K562 (cell line): ENCODE data around the gene ERC2. TPM values are rescaled to one million over a fixed set of nuclear protein-coding genes. Genes with fewer than 3 reads are reported as not detected.

Experiments used
- ATAC-seq: fragments of 200-7000 bp; cut with Tn5 transposase; 3 replicates; pipeline ENCODE4 v1.9.1; 2020; ENCODE audit warnings: moderate library complexity
- BruUV-seq: library from RNA; stranded (reverse); fragments of 400-500 nt; replicated peaks from 2 replicates; lab custom pipeline; 2021; lab: Mats Ljungman, UMichigan
- CTCF ChIA-PET: fragments of 300-600 bp; formaldehyde crosslinking; extraction: SDS; loops from one replicate; lab custom pipeline; 2021; ENCODE audit warnings: low intra/inter-chr PET ratio; lab: Yijun Ruan, JAX
- POLR2A ChIA-PET: fragments of 300-600, 350-650 bp; sonication (Branson Sonifier 250); formaldehyde crosslinking; extraction: SDS; loops from one replicate; lab custom pipeline; 2021; ENCODE audit warnings: antibody characterized with exemption, inconsistent platforms; lab: Yijun Ruan, JAX
- DNase-seq, 4 experiments: peaks; one replicate each; pipeline versions ENCODE4 v3.0.0 to v3.0.0-alpha.2; 2011 to 2018; ENCODE audit warnings: low spot score in 3 of 4, mixed read lengths in 3 of 4; ENCODE audit errors: extremely low read depth in 1 of 4
- FAIRE-seq: peaks from 2 replicates; lab custom pipeline; 2011; peaks lifted over from hg19 to GRCh38; lab: Jason Lieb, UNC
- H2AFZ ChIP-seq: 2 replicates; pipeline ENCODE4 v1.6.0; 2011; ENCODE audit warnings: low read depth, low read length, control low read depth, inconsistent platforms
- H3K27ac ChIP-seq: fragments of 200-600 bp; 3 replicates; pipeline ENCODE4 v1.8.0; 2011; ENCODE audit warnings: low read depth, mild to moderate bottlenecking, control low read depth, inconsistent platforms, low read length, moderate library complexity, mixed read lengths; ENCODE audit errors: extremely low read depth
- H3K27me3 ChIP-seq, 2 experiments: fragments of 300-600 bp in 1 of 2; 2 replicates in 1 of 2; 3 replicates in 1 of 2; pipeline versions ENCODE4 v1.6.0 to v1.8.0; 2011; ENCODE audit warnings: inconsistent platforms in 2 of 2, low read length in 2 of 2, mild to moderate bottlenecking in 1 of 2, mixed read lengths in 1 of 2, moderate library complexity in 1 of 2; ENCODE audit not compliant: control insufficient read depth in 2 of 2, insufficient read depth in 2 of 2
- H3K36me3 ChIP-seq: fragments of 300-600 bp; 3 replicates; pipeline ENCODE4 v1.8.0; 2011; ENCODE audit warnings: mild to moderate bottlenecking, low read length, inconsistent platforms; ENCODE audit not compliant: control insufficient read depth, insufficient read depth
- H3K4me1 ChIP-seq, 2 experiments: fragments of 200-600 bp in 1 of 2; replicated peaks in 1 of 2; 2 replicates in 1 of 2; 3 replicates in 1 of 2; pipeline versions ENCODE4 v1.5.1 to v1.8.0; 2011; ENCODE audit warnings: inconsistent platforms in 2 of 2, low read length in 2 of 2, mild to moderate bottlenecking in 1 of 2, mixed read lengths in 1 of 2, moderate library complexity in 1 of 2; ENCODE audit not compliant: control insufficient read depth in 2 of 2, insufficient read depth in 2 of 2
- H3K4me2 ChIP-seq: 2 replicates; pipeline ENCODE4 v1.6.1; 2011; ENCODE audit warnings: low read length, control low read depth, inconsistent platforms, mixed read lengths; ENCODE audit not compliant: insufficient read depth
- H3K4me3 ChIP-seq: fragments of 200-600 bp; sonication (generic), shearing (Covaris generic); 2 replicates; pipeline ENCODE4 v1.5.1; 2016; ENCODE audit warnings: control low read depth, inconsistent platforms
- H3K79me2 ChIP-seq: fragments of 200-600 bp; 3 replicates; pipeline ENCODE4 v1.8.0; 2011; ENCODE audit warnings: low read length, inconsistent platforms; ENCODE audit not compliant: control insufficient read depth, insufficient read depth
- H3K9ac ChIP-seq, 2 experiments: 2 replicates each; pipeline versions ENCODE4 v1.6.0 to v1.6.1; 2011; ENCODE audit warnings: low read depth in 2 of 2, low read length in 2 of 2, control low read depth in 1 of 2, inconsistent platforms in 1 of 2, mild to moderate bottlenecking in 1 of 2, mixed read lengths in 1 of 2; ENCODE audit not compliant: insufficient read depth in 1 of 2
- H3K9me1 ChIP-seq: one replicate; pipeline ENCODE4 v1.6.0; 2011; ENCODE audit warnings: inconsistent platforms, mild to moderate bottlenecking, low read length, moderate library complexity; ENCODE audit not compliant: control insufficient read depth, insufficient read depth
- H3K9me3 ChIP-seq: replicated peaks from 2 replicates; pipeline ENCODE4 v1.5.1; 2011; ENCODE audit warnings: low read depth, low read length, inconsistent platforms; ENCODE audit not compliant: control insufficient read depth, insufficient read depth
- H4K20me1 ChIP-seq: replicated peaks from 2 replicates; pipeline ENCODE4 v1.6.1; 2011; ENCODE audit warnings: low read length, inconsistent platforms, mixed read lengths; ENCODE audit not compliant: control insufficient read depth, insufficient read depth
- BDP1 ChIP-seq: IDR thresholded peaks from 3 replicates; pipeline ENCODE4 v1.6.1; 2011; ENCODE audit not compliant: insufficient read length, insufficient read depth
- BHLHE40 ChIP-seq: IDR thresholded peaks from 2 replicates; pipeline ENCODE4 v1.6.1; 2011; ENCODE audit warnings: low read length, improper control_type of control experiment
- ILK ChIP-seq: fragments of 450-650 bp; IDR thresholded peaks from 2 replicates; pipeline ENCODE4 v1.6.1; 2016; ENCODE audit warnings: missing genetic modification characterization, low read depth, mild to moderate bottlenecking, missing compliant biosample characterization, moderate library complexity, borderline replicate concordance
- KHSRP ChIP-seq: fragments of 450-650 bp; IDR thresholded peaks from 2 replicates; pipeline ENCODE4 v1.6.1; 2017
- MECOM ChIP-seq: fragments of 250-450 bp; sonication (Bioruptor Pico); IDR thresholded peaks from 2 replicates; pipeline ENCODE4 v1.8.0; 2022; ENCODE audit warnings: inconsistent platforms
- PHB ChIP-seq: fragments of 250-450 bp; sonication (Bioruptor Pico); IDR thresholded peaks from 2 replicates; pipeline ENCODE4 v1.5.0; 2021
- POLR2A ChIP-seq: fragments of 450-650 bp; conservative IDR thresholded peaks from 2 replicates; pipeline ENCODE4 v1.6.1; 2016
- ZFP30 ChIP-seq: fragments of 250-450 bp; sonication (Bioruptor Pico); IDR thresholded peaks from 2 replicates; pipeline ENCODE4 v1.8.0; 2022; ENCODE audit warnings: moderate library complexity, mild to moderate bottlenecking, inconsistent platforms, borderline replicate concordance
- ZNF695 ChIP-seq: fragments of 450-650 bp; formaldehyde crosslinking; IDR thresholded peaks from 2 replicates; pipeline ENCODE4 v1.4.0; 2020; ENCODE audit warnings: mild to moderate bottlenecking, moderate library complexity
- WGBS: fragments of 100-300 bp; shearing (Covaris generic); methylation state at CpG from one replicate; pipeline ENCODE4 v1.1.6; 2016; ENCODE audit warnings: low coverage, mixed read lengths; ENCODE audit not compliant: insufficient coverage; ENCODE audit errors: missing lambda C conversion rate; 5-methylcytosine and 5-hydroxymethylcytosine counted together
- in situ Hi-C: fragments of 300-500 bp; cut with MboI; formaldehyde crosslinking; loops from 4 replicates; pipeline ENCODE4 v1.15.0; 2018; ENCODE audit warnings: inconsistent platforms, mixed read lengths
- intact Hi-C: fragments of 100-400 bp; cut with micrococcal nuclease; formaldehyde crosslinking; loops from 2 replicates; pipeline ENCODE4 v1.14.2; 2022
- polyA plus RNA-seq, 8 experiments: library from polyadenylated mRNA; depleted of rRNA in 4 of 8; stranded (reverse) in 5 of 8; unstranded in 3 of 8; fragments of >200 nt; fragmentation: Nextera tagmentation in 2 of 8; fragmentation: Illumina TruSeq in 1 of 8; extraction: Ambion mirVana in 2 of 8; extraction: Trizol in 1 of 8; gene quantifications; 2 replicates each; pipeline versions ENCODE4 v1.2.1 to v1.2.3, GENCODE V29; 2011 to 2014; ENCODE audit warnings: inconsistent platforms in 1 of 8, missing spikeins in 1 of 8
- total RNA-seq, 7 experiments: library from RNA; depleted of rRNA in 6 of 7; stranded (reverse); fragments of >200 nt in 6 of 7; fragmentation: Illumina TruSeq in 2 of 7; extraction: Trizol in 2 of 7; gene quantifications; 2 replicates each; pipeline versions ENCODE4 v1.2.1 to v1.2.3, GENCODE V29; 2011 to 2021; ENCODE audit warnings: low replicate concordance in 1 of 7
- TF ChIP-seq, protein P1 (sequence below): fragments of 250-450 bp; sonication (Bioruptor Pico); IDR thresholded peaks from 2 replicates; pipeline ENCODE4 v1.8.0; 2022; ENCODE audit warnings: moderate library complexity, mild to moderate bottlenecking, inconsistent platforms

Gene ERC2
- total and polyA plus RNA-seq, 9 of the 15 experiments (the other 6 are each of a cell fraction or from before 2014, with no cell fraction given), result 0.04 to 0.18 (median 0.07) TPM; not detected in 2

DNA sequence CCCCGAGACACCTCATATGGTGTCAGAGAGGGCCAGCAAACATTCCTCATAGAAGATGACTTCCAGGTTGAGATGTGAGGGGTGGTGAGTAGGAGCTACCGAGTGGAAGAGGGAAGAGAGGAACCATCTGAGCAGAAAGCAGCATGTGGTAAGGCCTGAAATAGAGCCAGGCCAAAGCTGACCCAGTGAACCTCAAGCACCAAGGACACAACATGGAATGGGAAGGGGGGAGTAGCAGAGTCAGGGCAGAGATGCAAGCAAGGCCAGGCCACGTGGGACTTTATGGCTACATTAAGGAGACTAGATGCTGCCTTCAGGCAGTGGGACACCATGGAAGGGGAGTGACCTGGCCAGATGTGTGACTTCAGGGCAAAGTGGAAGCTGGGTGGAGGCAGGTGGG lies 942.8 kb downstream of the ERC2 start:
- in situ Hi-C loops, result no loop called here

More for the DNA sequence above, 942.8 kb downstream of the ERC2 start:
- Histone ChIP-seq H3K27me3 (no peaks in the 10 kb centered on the region), H4K20me1 (no peaks in the 10 kb centered on the region), H3K9ac (no peak overlapping the region), H3K4me1 (no peaks in the 10 kb centered on the region), H3K36me3 (no peaks in the 10 kb centered on the region), H3K4me3 (no peak overlapping the region), H3K79me2 (no peaks in the 10 kb centered on the region), H2AFZ (no peak overlapping the region), H3K4me2 (no peak overlapping the region), H3K9me3 (no peaks in the 10 kb centered on the region), H3K27ac (no peak overlapping the region), H3K9me1 (no peaks in the 10 kb centered on the region)
- WGBS, result 0% methylated on average over 1 of the region's 3 CpGs
- intact Hi-C loops, result no loop called here
- CTCF ChIA-PET, result no interaction called here
- DNase-seq, result no peak
- ATAC-seq, result no peak
- no peak for TF ChIP-seq BHLHE40
- no peak for TF ChIP-seq PHB (CRISPR knock-in tag)
- no peak for TF ChIP-seq POLR2A
- no peak for TF ChIP-seq ZNF695
- TF ChIP-seq MECOM (CRISPR knock-in tag), result no peak
- TF ChIP-seq BDP1, result no peak
- TF ChIP-seq, protein P1, sequence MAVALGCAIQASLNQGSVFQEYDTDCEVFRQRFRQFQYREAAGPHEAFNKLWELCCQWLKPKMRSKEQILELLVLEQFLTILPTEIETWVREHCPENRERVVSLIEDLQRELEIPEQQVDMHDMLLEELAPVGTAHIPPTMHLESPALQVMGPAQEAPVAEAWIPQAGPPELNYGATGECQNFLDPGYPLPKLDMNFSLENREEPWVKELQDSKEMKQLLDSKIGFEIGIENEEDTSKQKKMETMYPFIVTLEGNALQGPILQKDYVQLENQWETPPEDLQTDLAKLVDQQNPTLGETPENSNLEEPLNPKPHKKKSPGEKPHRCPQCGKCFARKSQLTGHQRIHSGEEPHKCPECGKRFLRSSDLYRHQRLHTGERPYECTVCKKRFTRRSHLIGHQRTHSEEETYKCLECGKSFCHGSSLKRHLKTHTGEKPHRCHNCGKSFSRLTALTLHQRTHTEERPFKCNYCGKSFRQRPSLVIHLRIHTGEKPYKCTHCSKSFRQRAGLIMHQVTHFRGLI (CRISPR knock-in tag), result no peak
- TF ChIP-seq KHSRP, result no peak
- TF ChIP-seq ILK (tag), result no peak
- no peak for TF ChIP-seq ZFP30 (CRISPR knock-in tag)
- POLR2A ChIA-PET, result no interaction called here
- FAIRE-seq, result no peak
- no TSS peak for BruUV-seq
